DMS 273 treated with DMSO at 0.1 percent for 48 hours (cell line): ENCODE data around the gene CDK5.
A peak's percentile ranks its signal among the peaks of the same experiment; 100 is the strongest.

Source experiments
- DNase-seq: peaks from one replicate; lab custom pipeline; 2025; lab: John Stamatoyannopoulos, UW

The CDK5 gene

DNA sequence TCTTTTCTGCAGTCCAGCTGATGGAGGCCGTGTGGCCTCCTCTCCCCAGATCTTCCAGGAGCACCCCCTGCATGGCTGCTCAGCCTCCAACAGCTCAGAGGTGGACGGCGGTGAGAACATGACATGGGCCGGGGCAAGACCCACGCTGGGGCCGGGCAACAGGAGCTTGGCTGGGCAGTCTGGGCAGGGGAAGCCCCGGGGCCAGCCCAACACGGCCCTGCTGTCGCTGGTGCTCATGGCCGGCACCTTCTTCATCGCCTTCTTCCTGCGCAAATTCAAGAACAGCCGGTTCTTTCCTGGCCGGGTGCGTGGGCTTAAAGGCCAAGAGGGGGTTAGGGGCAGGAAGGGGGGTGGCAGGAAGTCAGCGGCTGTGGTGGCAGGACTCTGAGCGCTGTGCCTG is 16.3 kb upstream of the CDK5 start:
- no peak for DNase-seq

GRCh38 chr7:151071032-151071866 is 13.6 kb upstream of the CDK5 start:
- no peak for DNase-seq

DNA sequence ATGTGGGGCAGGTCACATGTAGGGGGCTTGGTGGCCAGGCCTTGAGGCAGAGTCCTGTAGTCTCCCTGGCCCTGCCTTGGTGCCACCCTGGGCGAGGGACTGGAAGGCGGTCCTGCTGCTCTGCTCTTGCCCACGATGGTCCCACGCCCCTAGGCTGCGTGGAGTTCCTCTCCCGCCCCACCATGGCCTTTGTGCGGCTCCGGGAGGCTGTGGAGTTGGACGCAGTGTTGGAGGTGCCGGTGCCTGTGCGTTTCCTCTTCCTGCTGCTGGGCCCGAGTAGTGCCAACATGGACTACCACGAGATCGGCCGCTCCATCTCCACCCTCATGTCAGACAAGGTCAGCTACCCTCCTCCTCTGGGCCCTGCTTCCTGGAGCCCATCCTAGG is 12.9 kb upstream of the CDK5 start:
- no peak for DNase-seq

DNA sequence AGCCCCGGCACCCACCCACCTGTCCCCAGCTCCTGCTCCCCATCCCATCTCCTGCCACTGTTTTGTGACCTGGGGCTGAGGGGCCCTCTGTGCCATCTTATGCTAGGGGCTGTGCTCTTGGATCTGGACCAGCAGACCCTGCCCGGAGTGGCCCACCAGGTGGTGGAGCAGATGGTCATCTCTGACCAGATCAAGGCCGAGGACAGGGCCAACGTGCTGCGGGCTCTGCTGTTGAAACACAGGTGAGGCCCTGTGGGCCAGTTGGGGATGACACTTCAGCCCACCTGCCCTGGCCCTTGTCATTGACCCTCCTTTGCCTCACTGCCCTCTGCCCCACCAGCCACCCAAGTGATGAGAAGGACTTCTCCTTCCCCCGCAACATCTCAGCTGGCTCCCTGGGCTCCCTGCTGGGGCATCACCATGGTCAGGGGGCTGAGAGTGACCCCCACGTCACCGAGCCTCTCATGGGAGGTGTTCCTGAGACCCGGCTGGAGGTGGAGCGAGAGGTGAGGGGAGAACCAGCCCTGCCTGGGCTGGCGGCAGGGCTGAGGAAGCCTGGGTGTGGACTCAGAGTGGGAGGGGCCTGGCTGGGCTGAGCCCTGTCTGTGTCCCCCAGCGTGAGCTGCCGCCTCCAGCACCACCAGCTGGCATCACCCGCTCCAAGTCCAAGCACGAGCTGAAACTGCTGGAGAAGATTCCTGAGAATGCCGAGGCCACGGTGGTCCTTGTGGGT is 12.3 kb upstream of the CDK5 start:
- DNase-seq, result no peak

DNA sequence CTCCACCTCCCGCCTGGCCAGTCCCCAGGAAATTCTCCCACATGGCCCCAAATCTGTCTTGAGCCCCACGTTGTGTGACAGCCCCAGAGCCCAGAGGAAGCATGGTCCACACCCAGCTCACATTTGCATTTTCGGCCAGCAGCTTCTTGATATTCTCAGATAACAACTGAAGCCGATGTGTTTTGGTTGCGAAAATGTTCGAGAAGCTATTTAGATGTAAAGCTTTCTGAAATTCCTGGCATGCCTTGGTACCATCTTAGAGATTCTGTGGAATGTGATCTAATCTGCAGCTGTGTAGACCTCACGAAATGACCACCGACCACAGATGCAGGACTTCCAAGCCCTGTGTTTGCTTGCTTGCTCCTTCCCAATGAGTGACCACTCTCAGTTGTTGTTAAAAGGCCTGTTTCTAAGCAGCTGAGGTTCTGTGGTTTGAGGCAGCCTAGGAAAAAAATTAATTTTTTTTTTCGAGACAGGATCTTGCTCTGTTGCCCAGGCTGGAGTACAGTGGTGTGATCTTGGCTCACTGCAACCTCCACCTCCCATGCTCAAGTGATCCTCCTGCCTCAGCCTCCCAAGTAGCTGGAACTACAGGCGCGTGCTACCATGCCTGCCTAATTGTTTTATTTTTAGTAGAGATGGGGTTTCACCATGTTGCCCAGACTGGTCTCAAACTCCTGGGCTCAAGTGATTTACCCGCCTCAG is 10.5 kb upstream of the CDK5 start:
- DNase-seq, result no peak

DNA sequence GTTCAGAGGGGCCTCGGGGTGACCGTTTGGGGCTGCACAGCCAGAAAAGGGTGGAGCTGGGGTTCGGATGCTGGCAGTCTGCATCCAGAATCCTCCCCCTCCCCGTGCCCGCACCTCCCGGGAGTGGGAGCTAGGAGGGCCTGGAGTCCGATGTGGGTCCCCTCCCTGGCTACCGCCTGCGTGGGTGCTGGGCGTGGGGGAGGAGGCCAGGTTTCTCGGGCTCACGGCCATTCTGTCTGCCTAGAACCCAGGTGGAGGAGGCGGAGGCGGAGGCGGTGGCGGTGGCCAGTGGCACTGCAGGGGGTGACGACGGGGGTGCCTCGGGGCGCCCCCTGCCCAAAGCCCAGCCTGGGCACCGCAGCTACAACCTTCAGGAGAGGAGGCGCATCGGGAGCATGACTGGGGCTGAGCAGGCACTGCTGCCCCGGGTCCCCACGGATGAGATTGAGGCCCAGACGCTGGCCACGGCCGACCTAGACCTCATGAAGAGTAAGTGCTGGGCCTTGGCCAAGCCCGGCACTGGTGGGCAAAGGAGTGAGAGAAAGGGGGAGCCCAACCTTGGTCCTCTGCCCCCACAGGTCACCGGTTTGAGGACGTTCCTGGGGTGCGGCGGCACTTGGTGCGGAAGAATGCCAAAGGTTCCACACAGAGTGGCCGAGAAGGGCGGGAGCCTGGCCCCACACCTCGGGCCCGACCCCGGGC is 8.7 kb upstream of the CDK5 start:
- DNase-seq, result no peak

DNA sequence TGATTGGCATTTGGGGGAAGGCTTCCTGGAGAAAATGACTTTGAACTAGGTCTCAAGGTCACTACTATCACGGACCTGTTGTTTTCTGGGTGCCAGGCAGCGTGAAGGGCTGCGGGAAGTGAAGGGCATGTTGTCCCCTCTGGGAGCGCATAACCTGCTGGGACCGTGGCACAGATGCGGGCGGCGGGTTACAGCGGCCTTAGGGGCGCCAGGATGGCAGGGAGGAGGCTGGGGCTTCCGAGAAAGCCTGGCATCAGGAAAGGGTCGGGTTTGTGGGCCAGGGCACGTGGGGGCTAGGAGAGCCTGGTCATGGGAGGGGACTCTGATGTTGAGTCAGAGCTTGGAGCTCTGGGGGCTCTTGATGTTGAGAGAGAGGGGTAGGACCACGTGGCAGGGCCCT is 7.8 kb upstream of the CDK5 start:
- no peak for DNase-seq

GRCh38 chr7:151064993-151065392 is 7.3 kb upstream of the CDK5 start:
- no peak for DNase-seq

- no peak for DNase-seq
These were observed 6.8 kb upstream of the CDK5 start for GRCh38 chr7:151064454-151064853.

- no peak for DNase-seq
These were observed 5.5 kb upstream of the CDK5 start for GRCh38 chr7:151063212-151063561.

- DNase-seq, result no peak
These were observed 4.9 kb upstream of the CDK5 start for GRCh38 chr7:151062399-151063211.

DNA sequence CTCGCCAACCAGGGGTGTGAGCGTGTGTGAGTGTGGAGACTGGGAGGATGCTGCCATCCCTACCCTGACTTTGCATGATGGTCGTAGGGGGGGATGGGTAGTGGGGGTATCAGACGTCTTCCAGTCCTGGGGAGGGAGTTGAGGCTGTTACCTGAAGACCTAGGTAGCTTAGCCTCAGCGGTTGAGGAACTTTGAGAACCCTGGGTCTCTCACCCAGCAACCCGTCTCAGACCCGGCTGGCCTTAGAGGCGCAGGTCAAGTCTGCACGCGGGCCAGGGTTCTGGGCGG is 4.4 kb upstream of the CDK5 start:
- DNase-seq, result no peak

DNA sequence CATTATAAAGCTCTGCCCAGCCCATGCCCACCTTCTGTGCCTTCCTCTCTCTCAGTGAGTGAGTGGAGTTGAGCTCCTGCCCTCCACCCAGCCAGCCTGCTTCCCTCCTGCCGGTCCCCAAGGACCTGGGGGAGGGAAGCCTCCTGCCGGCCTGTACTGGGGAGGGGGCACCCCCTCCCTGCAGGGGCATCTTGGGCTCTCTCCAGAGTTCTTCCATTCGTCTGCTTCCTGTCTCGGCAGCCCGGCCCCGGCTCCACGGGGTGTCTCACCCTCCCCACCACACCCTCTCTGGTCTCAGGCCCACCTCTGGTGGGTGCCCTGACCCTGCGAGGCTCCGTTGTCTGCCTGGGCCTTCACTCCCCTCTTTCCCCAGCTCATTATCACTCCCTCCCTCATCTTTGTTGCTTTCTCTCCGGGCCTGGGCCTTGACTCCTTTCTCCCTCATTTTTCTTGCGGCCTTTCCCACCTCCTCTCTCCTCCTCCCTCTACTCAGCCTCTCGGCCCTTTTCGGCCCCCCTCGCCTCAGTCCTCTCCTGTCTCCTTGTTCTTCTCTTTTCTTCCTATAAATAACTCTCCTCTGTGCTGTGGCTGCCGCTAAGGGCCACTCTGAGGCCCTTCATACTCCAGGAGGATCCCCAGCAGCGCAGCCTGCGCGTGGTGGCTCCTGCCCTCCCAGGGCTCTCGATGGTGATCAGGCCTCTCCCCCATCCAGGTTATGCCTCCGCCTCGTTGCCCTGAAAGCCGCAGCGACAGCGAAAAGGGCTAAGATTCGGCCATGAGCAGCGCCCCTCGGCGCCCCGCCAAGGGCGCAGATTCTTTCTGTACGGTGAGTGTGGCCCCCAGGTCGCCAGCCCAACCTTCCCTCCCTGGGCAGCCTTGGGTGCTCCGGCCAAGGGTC is 3.8 kb upstream of the CDK5 start:
- DNase-seq, result no peak

- no peak for DNase-seq
These were observed 2.9 kb upstream of the CDK5 start for GRCh38 chr7:151060416-151061212.

DNA sequence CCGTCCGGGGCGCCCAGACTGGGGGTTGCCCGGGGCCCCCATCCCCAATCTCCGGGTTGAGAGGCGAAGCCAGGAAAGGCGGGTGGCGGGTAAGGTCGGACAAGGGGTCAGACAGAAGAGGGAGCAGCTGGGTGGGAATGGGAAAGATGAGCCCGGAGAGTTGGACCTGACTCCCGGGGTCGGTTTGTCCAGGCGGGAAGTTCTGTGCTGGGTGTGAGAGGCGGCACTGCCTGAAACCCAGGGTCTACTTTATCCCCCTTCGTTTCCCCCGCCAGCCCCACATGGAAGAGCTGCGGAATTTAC is 2.4 kb upstream of the CDK5 start:
- DNase-seq, result no peak

GRCh38 chr7:151059367-151060112 is 1.8 kb upstream of the CDK5 start, which contains the start of gene SLC4A2:
Gene SLC4A2 (plus strand): TSS chr7:151059589. CDS start chr7:151061988, 2,399 bp downstream.
- peak; percentile 45 for DNase-seq

DNA sequence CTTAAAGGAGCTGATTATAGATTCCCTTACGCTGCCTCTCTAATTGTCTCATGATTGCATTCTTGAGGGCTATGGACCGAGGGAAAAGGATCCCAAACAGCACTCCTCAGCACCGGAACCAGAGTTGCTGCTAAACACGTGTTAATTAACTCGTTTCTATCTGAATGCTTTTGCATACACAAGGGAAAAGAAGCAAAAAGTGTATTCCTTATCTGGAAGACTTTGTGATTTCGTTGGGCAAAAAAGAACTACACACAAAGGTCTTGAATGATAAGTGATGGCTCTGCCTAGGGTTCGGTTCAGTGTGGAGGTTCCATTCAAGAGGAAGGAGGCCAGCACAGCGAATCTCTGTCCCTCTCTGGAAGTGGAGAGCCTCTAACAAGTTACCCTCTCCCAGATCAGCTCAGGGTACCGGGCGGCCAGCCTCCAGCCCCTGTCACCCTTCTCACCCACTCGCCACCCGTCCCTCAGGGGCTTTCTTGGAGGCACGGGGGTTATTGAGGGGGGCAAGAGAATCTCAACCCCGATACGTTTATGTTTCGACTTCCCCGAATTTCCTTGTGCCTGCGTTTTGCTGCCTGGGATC is 1.2 kb upstream of the CDK5 start:
- DNase-seq, result no peak

DNA sequence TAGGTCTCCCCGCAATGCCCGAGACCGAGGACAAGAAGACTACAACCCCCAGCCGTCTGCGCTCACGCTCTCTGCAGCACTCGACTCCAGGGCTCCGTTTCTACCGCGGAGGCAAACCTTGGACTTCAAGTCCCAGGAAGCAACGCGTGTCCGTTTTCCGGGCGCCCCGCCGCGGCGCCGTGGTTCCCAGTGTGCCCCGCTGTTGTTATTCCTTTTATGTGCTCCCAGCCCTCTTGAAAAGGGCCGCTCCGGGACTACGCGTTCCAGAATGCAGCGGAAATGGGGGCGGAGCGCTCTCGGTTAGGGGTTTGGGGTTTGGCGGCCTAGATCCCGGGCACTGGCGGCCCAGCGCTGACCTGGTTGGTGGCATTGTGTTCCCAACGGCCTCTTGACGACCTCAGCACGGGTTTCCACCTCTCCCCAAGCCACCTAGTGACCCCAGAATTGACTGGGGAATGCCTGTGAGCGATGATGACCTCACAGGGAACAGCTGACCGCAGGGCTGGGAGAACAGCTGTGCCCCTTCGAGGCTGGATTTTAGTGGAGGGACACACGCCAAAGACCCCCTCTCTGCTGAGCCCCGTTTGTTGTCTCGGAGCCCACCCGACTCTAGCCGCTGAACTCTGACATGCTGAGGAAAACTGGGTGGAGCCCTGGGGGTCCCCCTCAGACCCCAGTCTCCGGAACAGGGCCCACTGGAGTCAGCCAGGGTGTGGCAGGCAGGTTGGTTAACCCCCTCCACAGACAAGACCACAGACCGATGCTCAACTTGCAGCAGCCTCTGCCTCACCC is 488 bp upstream of the CDK5 start:
- DNase-seq, result peak; percentile 99
